ENCODE data around the gene MYLK4.

- TF ChIP-seq CTCF (IDR thresholded peaks at IDR 0.05) (no peak), POLR2A (IDR thresholded peaks at IDR 0.05) (no peak)
These were observed 83.1 kb downstream of the MYLK4 start for GRCh38 chr6:2667617-2668016.
